Pancreas (tissue), 10 donors: ENCODE results near the gene PLCB1. TPM values are rescaled to one million over a fixed set of nuclear protein-coding genes. Genes with fewer than 3 reads are reported as not detected.

ENCODE experiments used
- ATAC-seq, 4 donors: fragments of 200-7000 bp; cut with Tn5 transposase; one replicate each; pipeline versions ENCODE4 v1.8.0 to v1.9.1; 2020; ENCODE audit warnings: mild to moderate bottlenecking in 4 of 4, moderate library complexity in 4 of 4
- DNase-seq, 6 donors: peaks; one replicate each; pipeline ENCODE4 v3.0.0-alpha.2; 2020
- FAIRE-seq: peaks from 2 replicates; lab custom pipeline; 2012; peaks lifted over from hg19 to GRCh38; lab: Jason Lieb, UNC
- H3K27ac ChIP-seq, 4 donors: fragments of 200-600 bp; sonication (generic); 1 replicate in 3 of 4; 2 replicates in 1 of 4; pipeline versions ENCODE4 v1.5.0 to v1.8.0; 2020
- H3K27me3 ChIP-seq, 4 donors: fragments of 200-600 bp; one replicate each; pipeline ENCODE4 v1.8.0; 2021
- H3K36me3 ChIP-seq, 3 donors: fragments of 200-600 bp; sonication (generic) in 1 of 3; one replicate each; pipeline versions ENCODE4 v1.5.0 to v1.8.0; 2020 to 2021
- H3K4me1 ChIP-seq, 3 donors: fragments of 200-600 bp; one replicate each; pipeline ENCODE4 v1.8.0; 2021
- H3K4me3 ChIP-seq, 4 donors: fragments of 200-600 bp; sonication (generic) in 2 of 4; one replicate each; pipeline versions ENCODE4 v1.5.0 to v1.8.0; 2020 to 2021
- H3K9me3 ChIP-seq, 4 donors: fragments of 200-600 bp; one replicate each; pipeline ENCODE4 v1.8.0; 2021
- CTCF ChIP-seq, 4 donors: fragments of 200-600 bp; sonication (generic) in 3 of 4; IDR thresholded peaks; one replicate each; pipeline versions ENCODE4 v1.5.0 to v1.8.0; 2021; ENCODE audit warnings: antibody characterized with exemption in 4 of 4
- WGBS, 2 donors: extraction: QIAGEN DNeasy Blood & Tissue Kit; methylation state at CpG; one replicate each; pipeline ENCODE4 v1.1.7; 2013; 5-methylcytosine and 5-hydroxymethylcytosine counted together
- intact Hi-C, 3 donors: fragments of 100-400 bp; cut with DNase I; formaldehyde crosslinking; loops; one replicate each; pipeline versions ENCODE4 v1.11.1 to v1.14.2; 2022
- polyA plus RNA-seq, 2 donors: library from polyadenylated mRNA; stranded (reverse); fragments of 200-250 nt; gene quantifications; one replicate each; pipeline ENCODE4 v1.2.3, GENCODE V29; 2013
- total RNA-seq, 6 donors: library from RNA; stranded (reverse); fragmentation: NEBNext Ultra II Directional in 4 of 6; extraction: Animal tissue kit (Norgen Biotek cat#: 25700) in 4 of 6; gene quantifications; one replicate each; pipeline versions ENCODE4 v1.2.1 to v1.2.4, GENCODE V29; 2021 to 2023
- donor health status: healthy with polysubstance abuse.
- donor health status: DM: no; HTN: no; CAD: no; lungs with moderate emphysema.
- donor health status: DM: no; HTN: no; CAD: no.
- donor health status: control.
- donor health status: control.
- donor health status: Bipolar disorder and iron deficiency.
- donor health status: DM: yes; HTN: yes; CAD: no.
- donor health status: DM: no; HTN: no; CAD: no.
- donor health status: DM: no; HTN: no; CAD: no.
- donor health status: DM: yes; HTN: yes; CAD: no.

Gene PLCB1
- total and polyA plus RNA-seq, 8 donors = 4.5 to 18.7 (median 13.7) TPM

GRCh38 chr20:8867038-8867740 is 735.1 kb downstream of the PLCB1 start:
- 79 to 85% methylated on average over 7 of the region's 7 CpGs for WGBS, 2 donors

GRCh38 chr20:8870652-8871051 is 738.6 kb downstream of the PLCB1 start:
- DNase-seq = no peak
- Histone ChIP-seq H3K27ac (no peak overlapping the region), H3K27me3 (no peaks in the 10 kb centered on the region), H3K9me3 (no peaks in the 10 kb centered on the region), H3K4me1 (no peaks in the 10 kb centered on the region), H3K4me3 (no peak overlapping the region), H3K36me3 (no peaks in the 10 kb centered on the region)
- WGBS, 2 donors = 59 to 67% methylated on average over 1 of the region's 1 CpG
- no peak for TF ChIP-seq CTCF (IDR thresholded peaks at IDR 0.05)
- intact Hi-C loops = no loop called here
- FAIRE-seq = no peak
- no peak for ATAC-seq

More at GRCh38 chr20:8867038-8867740, 735.1 kb downstream of the PLCB1 start:
- Histone ChIP-seq H3K4me3 (no peak overlapping the region), H3K4me1 (no peaks in the 10 kb centered on the region), H3K9me3 (no peaks in the 10 kb centered on the region), H3K36me3 (no peaks in the 10 kb centered on the region), H3K27ac (no peak overlapping the region), H3K27me3 (no peaks in the 10 kb centered on the region)
- intact Hi-C loops = no loop called here
- no peak for DNase-seq
- no peak for TF ChIP-seq CTCF (IDR thresholded peaks at IDR 0.05)
- no peak for ATAC-seq
- FAIRE-seq = no peak

GRCh38 chr20:8874437-8874836 is 742.4 kb downstream of the PLCB1 start:
- intact Hi-C loops = no loop called here
- Histone ChIP-seq H3K4me3 (no peak overlapping the region), H3K4me1 (no peaks in the 10 kb centered on the region), H3K27me3 (no peaks in the 10 kb centered on the region), H3K27ac (no peak overlapping the region), H3K36me3 (no peaks in the 10 kb centered on the region), H3K9me3 (no peaks in the 10 kb centered on the region)
- FAIRE-seq (no peak), DNase-seq (no peak), ATAC-seq (no peak)
- WGBS, 2 donors = 58 to 73% methylated on average over 1 of the region's 1 CpG
- TF ChIP-seq CTCF (IDR thresholded peaks at IDR 0.05) = no peak

- ATAC-seq (no peak), FAIRE-seq (no peak), DNase-seq (no peak)
- Histone ChIP-seq H3K4me1 (no peaks in the 10 kb centered on the region), H3K27ac (no peak overlapping the region), H3K36me3 (no peaks in the 10 kb centered on the region), H3K4me3 (no peak overlapping the region), H3K27me3 (no peaks in the 10 kb centered on the region), H3K9me3 (no peaks in the 10 kb centered on the region)
- TF ChIP-seq CTCF (IDR thresholded peaks at IDR 0.05) = no peak
- intact Hi-C loops = no loop called here
Measured at GRCh38 chr20:8875586-8875985, 743.5 kb downstream of the PLCB1 start.

- DNase-seq = no peak
Measured at GRCh38 chr20:8876366-8876765, 744.3 kb downstream of the PLCB1 start.

More at GRCh38 chr20:8876366-8876765, 744.3 kb downstream of the PLCB1 start:
- no peak for TF ChIP-seq CTCF (IDR thresholded peaks at IDR 0.05)
- Histone ChIP-seq H3K9me3 (no peaks in the 10 kb centered on the region), H3K27ac (no peak overlapping the region), H3K4me3 (no peak overlapping the region), H3K36me3 (no peaks in the 10 kb centered on the region), H3K27me3 (no peaks in the 10 kb centered on the region), H3K4me1 (no peaks in the 10 kb centered on the region)
- FAIRE-seq = no peak
- intact Hi-C loops = no loop called here
- no peak for ATAC-seq
